ENCODE results near the gene ZBTB45.

DNA sequence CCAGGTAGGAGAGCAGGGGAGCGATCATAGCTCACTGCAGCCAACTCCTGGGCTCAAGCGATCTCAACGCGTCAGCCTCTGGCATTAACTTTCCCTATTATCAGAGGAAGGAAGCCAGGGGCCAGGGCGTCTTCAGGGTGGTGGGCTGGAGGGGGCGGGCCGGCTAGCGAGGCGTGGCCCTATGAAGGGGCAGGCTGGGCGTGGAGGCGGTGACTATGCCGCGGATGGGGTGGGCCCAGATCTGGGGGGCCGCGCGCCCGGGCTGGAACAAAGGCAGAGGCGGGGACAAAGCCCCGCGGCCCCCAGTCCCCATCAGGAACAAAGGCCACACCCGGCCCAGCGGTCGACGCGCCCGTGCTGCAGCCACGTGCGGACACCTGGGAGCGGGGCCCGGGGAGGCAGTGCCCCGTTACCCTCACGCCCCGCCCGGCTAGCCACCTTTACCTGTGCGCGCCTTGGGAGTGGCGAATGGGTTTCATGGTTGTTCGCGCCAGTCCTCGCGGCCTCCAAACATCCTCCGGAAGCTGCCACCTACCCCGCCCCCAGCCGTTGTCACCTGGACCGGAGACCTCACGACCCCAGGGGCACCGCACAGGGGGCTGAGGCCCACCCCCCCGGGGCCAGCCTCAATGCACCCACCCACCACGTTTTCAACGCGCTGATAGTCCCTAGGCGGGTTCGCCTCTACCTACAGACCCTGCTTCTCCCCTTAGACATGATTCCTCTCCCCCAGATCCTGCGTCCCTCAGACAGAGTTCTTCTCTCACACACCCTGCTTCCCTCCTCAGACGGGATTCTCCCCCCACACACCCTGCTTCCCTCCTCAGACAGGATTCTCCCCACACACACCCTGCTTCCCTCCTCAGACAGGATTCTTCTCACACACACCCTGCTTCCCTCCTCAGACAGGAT is 18.9 kb upstream of the ZBTB45 start:
- TF ChIP-seq, protein P1, sequence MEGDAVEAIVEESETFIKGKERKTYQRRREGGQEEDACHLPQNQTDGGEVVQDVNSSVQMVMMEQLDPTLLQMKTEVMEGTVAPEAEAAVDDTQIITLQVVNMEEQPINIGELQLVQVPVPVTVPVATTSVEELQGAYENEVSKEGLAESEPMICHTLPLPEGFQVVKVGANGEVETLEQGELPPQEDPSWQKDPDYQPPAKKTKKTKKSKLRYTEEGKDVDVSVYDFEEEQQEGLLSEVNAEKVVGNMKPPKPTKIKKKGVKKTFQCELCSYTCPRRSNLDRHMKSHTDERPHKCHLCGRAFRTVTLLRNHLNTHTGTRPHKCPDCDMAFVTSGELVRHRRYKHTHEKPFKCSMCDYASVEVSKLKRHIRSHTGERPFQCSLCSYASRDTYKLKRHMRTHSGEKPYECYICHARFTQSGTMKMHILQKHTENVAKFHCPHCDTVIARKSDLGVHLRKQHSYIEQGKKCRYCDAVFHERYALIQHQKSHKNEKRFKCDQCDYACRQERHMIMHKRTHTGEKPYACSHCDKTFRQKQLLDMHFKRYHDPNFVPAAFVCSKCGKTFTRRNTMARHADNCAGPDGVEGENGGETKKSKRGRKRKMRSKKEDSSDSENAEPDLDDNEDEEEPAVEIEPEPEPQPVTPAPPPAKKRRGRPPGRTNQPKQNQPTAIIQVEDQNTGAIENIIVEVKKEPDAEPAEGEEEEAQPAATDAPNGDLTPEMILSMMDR (IDR thresholded peaks at IDR 0.05), result no peak
- TF ChIP-seq POLR2A (IDR thresholded peaks at IDR 0.05), result no peak
